Measurements from ENCODE around the gene ZP2. TPM values are rescaled to one million over a fixed set of nuclear protein-coding genes. Genes with fewer than 3 reads are reported as not detected.

The ZP2 gene
- total RNA-seq, 1 experiment from 2014 or later = not detected

- no peak overlapping the region for H3K9ac ChIP-seq (ENCODE audit: low read length)
- H3K27ac ChIP-seq (ENCODE audit: low read length) = no peak overlapping the region
- H3K4me2 ChIP-seq (ENCODE audit: low read depth, low read length, poor library complexity, severe bottlenecking) = no peak overlapping the region
- no peaks in the 10 kb centered on the region for H3K27me3 ChIP-seq (ENCODE audit: low read length)
- H3K36me3 ChIP-seq (ENCODE audit: insufficient read depth, low read length) = peaks cover 35% of the 10 kb centered on the region
- no peaks in the 10 kb centered on the region for H3K4me1 ChIP-seq (ENCODE audit: low read length)
- no peaks in the 10 kb centered on the region for H4K20me1 ChIP-seq (ENCODE audit: insufficient read depth, low read depth, low read length)
- no peak overlapping the region for H3K4me3 ChIP-seq (ENCODE audit: low read length)
- H3K9me3 ChIP-seq (ENCODE audit: low read length) = no peaks in the 10 kb centered on the region
- no peak for DNase-seq
- no peaks in the 10 kb centered on the region for H3K9me2 ChIP-seq (replicated peaks; ENCODE audit: insufficient read depth, low read length)
- H3K79me2 ChIP-seq (ENCODE audit: low read length) = 0 out of 2 replicates have a peak, but pooled peaks cover 10% of the 10 kb centered on the region
- no peak overlapping the region for H2AFZ ChIP-seq (ENCODE audit: low read length)
These were observed 44.8 kb downstream of the ZP2 start for GRCh38 chr16:21166561-21166961.

- peaks cover 14% of the 10 kb centered on the region for H3K4me1 ChIP-seq (ENCODE audit: low read length)
- DNase-seq = no peak
- H3K36me3 ChIP-seq (ENCODE audit: insufficient read depth, low read length) = peaks cover 38% of the 10 kb centered on the region
- H4K20me1 ChIP-seq (ENCODE audit: insufficient read depth, low read depth, low read length) = no peaks in the 10 kb centered on the region
- no peak overlapping the region for H3K4me2 ChIP-seq (ENCODE audit: low read depth, low read length, poor library complexity, severe bottlenecking)
- H2AFZ ChIP-seq (ENCODE audit: low read length) = no peak overlapping the region
- H3K9me2 ChIP-seq (replicated peaks; ENCODE audit: insufficient read depth, low read length) = no peaks in the 10 kb centered on the region
- H3K79me2 ChIP-seq (ENCODE audit: low read length) = peaks cover 28% of the 10 kb centered on the region
- H3K27me3 ChIP-seq (ENCODE audit: low read length) = no peaks in the 10 kb centered on the region
- H3K9ac ChIP-seq (ENCODE audit: low read length) = no peak overlapping the region
- H3K9me3 ChIP-seq (ENCODE audit: low read length) = no peaks in the 10 kb centered on the region
- no peak overlapping the region for H3K27ac ChIP-seq (ENCODE audit: low read length)
- H3K4me3 ChIP-seq (ENCODE audit: low read length) = no peak overlapping the region
These were observed 46.7 kb downstream of the ZP2 start for GRCh38 chr16:21164521-21165168.

- H3K27ac ChIP-seq (ENCODE audit: low read length) = no peak overlapping the region
- no peaks in the 10 kb centered on the region for H3K27me3 ChIP-seq (ENCODE audit: low read length)
- peaks cover 21% of the 10 kb centered on the region for H3K4me1 ChIP-seq (ENCODE audit: low read length)
- H3K4me3 ChIP-seq (ENCODE audit: low read length) = no peak overlapping the region
- no peak overlapping the region for H3K9ac ChIP-seq (ENCODE audit: low read length)
- H3K9me2 ChIP-seq (replicated peaks; ENCODE audit: insufficient read depth, low read length) = no peaks in the 10 kb centered on the region
- H3K79me2 ChIP-seq (ENCODE audit: low read length) = peaks cover 28% of the 10 kb centered on the region
- no peak overlapping the region for H2AFZ ChIP-seq (ENCODE audit: low read length)
- H3K9me3 ChIP-seq (ENCODE audit: low read length) = no peaks in the 10 kb centered on the region
- DNase-seq = no peak
- no peak overlapping the region for H3K4me2 ChIP-seq (ENCODE audit: low read depth, low read length, poor library complexity, severe bottlenecking)
- peaks cover 38% of the 10 kb centered on the region for H3K36me3 ChIP-seq (ENCODE audit: insufficient read depth, low read length)
- H4K20me1 ChIP-seq (ENCODE audit: insufficient read depth, low read depth, low read length) = no peaks in the 10 kb centered on the region
These were observed 47.8 kb downstream of the ZP2 start for GRCh38 chr16:21163576-21163975.

GRCh38 chr16:21162661-21163151 is 48.7 kb downstream of the ZP2 start:
- Histone ChIP-seq H3K79me2 (ENCODE audit: low read length) (peaks cover 28% of the 10 kb centered on the region), H3K9me3 (ENCODE audit: low read length) (no peaks in the 10 kb centered on the region), H3K27me3 (ENCODE audit: low read length) (no peaks in the 10 kb centered on the region), H3K27ac (ENCODE audit: low read length) (no peak overlapping the region), H3K4me2 (ENCODE audit: low read depth, low read length, poor library complexity, severe bottlenecking) (no peak overlapping the region), H3K9me2 (replicated peaks; ENCODE audit: insufficient read depth, low read length) (no peaks in the 10 kb centered on the region), H2AFZ (ENCODE audit: low read length) (no peak overlapping the region), H3K4me3 (ENCODE audit: low read length) (no peak overlapping the region), H3K36me3 (ENCODE audit: insufficient read depth, low read length) (peaks cover 36% of the 10 kb centered on the region; the same call in 1 of the 2 replicates), H3K4me1 (ENCODE audit: low read length) (peaks cover 27% of the 10 kb centered on the region), H3K9ac (ENCODE audit: low read length) (no peak overlapping the region), H4K20me1 (ENCODE audit: insufficient read depth, low read depth, low read length) (no peaks in the 10 kb centered on the region)
- DNase-seq = no peak

GRCh38 chr16:21161211-21161610 is 50.2 kb downstream of the ZP2 start:
- Histone ChIP-seq H3K9ac (ENCODE audit: low read length) (no peak overlapping the region), H3K79me2 (ENCODE audit: low read length) (peaks cover 28% of the 10 kb centered on the region), H3K4me2 (ENCODE audit: low read depth, low read length, poor library complexity, severe bottlenecking) (no peak overlapping the region), H3K9me3 (ENCODE audit: low read length) (no peaks in the 10 kb centered on the region), H3K27ac (ENCODE audit: low read length) (no peak overlapping the region), H3K4me3 (ENCODE audit: low read length) (no peak overlapping the region), H3K4me1 (ENCODE audit: low read length) (peaks cover 28% of the 10 kb centered on the region), H4K20me1 (ENCODE audit: insufficient read depth, low read depth, low read length) (no peaks in the 10 kb centered on the region), H2AFZ (ENCODE audit: low read length) (no peak overlapping the region), H3K27me3 (ENCODE audit: low read length) (no peaks in the 10 kb centered on the region), H3K9me2 (replicated peaks; ENCODE audit: insufficient read depth, low read length) (no peaks in the 10 kb centered on the region), H3K36me3 (ENCODE audit: insufficient read depth, low read length) (peaks cover 29% of the 10 kb centered on the region; the same call in 1 of the 2 replicates)
- no peak for DNase-seq

- H3K9me2 ChIP-seq (replicated peaks; ENCODE audit: insufficient read depth, low read length) = no peaks in the 10 kb centered on the region
- H3K9me3 ChIP-seq (ENCODE audit: low read length) = no peaks in the 10 kb centered on the region
- peak overlapping the region; percentile 73 for H3K4me3 ChIP-seq (ENCODE audit: low read length)
- H3K4me1 ChIP-seq (ENCODE audit: low read length) = peaks cover 28% of the 10 kb centered on the region
- H3K27me3 ChIP-seq (ENCODE audit: low read length) = no peaks in the 10 kb centered on the region
- peak overlapping the region; percentile 75 for H3K9ac ChIP-seq (ENCODE audit: low read length)
- peaks cover 28% of the 10 kb centered on the region for H3K79me2 ChIP-seq (ENCODE audit: low read length)
- H3K27ac ChIP-seq (ENCODE audit: low read length) = peak overlapping the region; percentile 70
- no peak for DNase-seq
- H3K36me3 ChIP-seq (ENCODE audit: insufficient read depth, low read length) = peaks cover 29% of the 10 kb centered on the region; the same call in 1 of the 2 replicates
- H3K4me2 ChIP-seq (ENCODE audit: low read depth, low read length, poor library complexity, severe bottlenecking) = peak overlapping the region; percentile 80
- H2AFZ ChIP-seq (ENCODE audit: low read length) = no peak overlapping the region
- no peaks in the 10 kb centered on the region for H4K20me1 ChIP-seq (ENCODE audit: insufficient read depth, low read depth, low read length)
These were observed 51.1 kb downstream of the ZP2 start for GRCh38 chr16:21160276-21160675.

GRCh38 chr16:21159281-21159951 is 52.0 kb downstream of the ZP2 start:
- H3K79me2 ChIP-seq (ENCODE audit: low read length) = peaks cover 26% of the 10 kb centered on the region
- H3K27me3 ChIP-seq (ENCODE audit: low read length) = no peaks in the 10 kb centered on the region
- no peaks in the 10 kb centered on the region for H4K20me1 ChIP-seq (ENCODE audit: insufficient read depth, low read depth, low read length)
- H3K36me3 ChIP-seq (ENCODE audit: insufficient read depth, low read length) = peaks cover 23% of the 10 kb centered on the region; the same call in 1 of the 2 replicates
- H3K9me3 ChIP-seq (ENCODE audit: low read length) = no peaks in the 10 kb centered on the region
- peak overlapping the region; percentile 76 for H2AFZ ChIP-seq (ENCODE audit: low read length)
- peak overlapping the region; percentile 73 for H3K4me3 ChIP-seq (ENCODE audit: low read length)
- H3K9ac ChIP-seq (ENCODE audit: low read length) = peak overlapping the region; percentile 75
- H3K9me2 ChIP-seq (replicated peaks; ENCODE audit: insufficient read depth, low read length) = no peaks in the 10 kb centered on the region
- peaks cover 28% of the 10 kb centered on the region for H3K4me1 ChIP-seq (ENCODE audit: low read length)
- DNase-seq = peak; percentile 71
- H3K27ac ChIP-seq (ENCODE audit: low read length) = peak overlapping the region; percentile 70
- peak overlapping the region; percentile 80 for H3K4me2 ChIP-seq (ENCODE audit: low read depth, low read length, poor library complexity, severe bottlenecking)
